ENCODE data around the gene CDH13.

CDH13 gene

GRCh38 chr16:82682767-82683166 is 56.0 kb downstream of the CDH13 start:
- TF ChIP-seq CTCF (IDR thresholded peaks at IDR 0.05): no peak
- H3K27ac ChIP-seq: no peak overlapping the region
- no peak for DNase-seq
- H3K9me3 ChIP-seq: no peaks in the 10 kb centered on the region
- no peaks in the 10 kb centered on the region for H3K36me3 ChIP-seq
- intact Hi-C loops (cut with DNase I; ENCODE audit: low total_unique reads): loop anchor here (5.0 kb wide), 1 partner anchor 145 kb away; no protein-coding TSS in a partner anchor
- H3K27me3 ChIP-seq: no peaks in the 10 kb centered on the region
- H3K4me3 ChIP-seq: no peak overlapping the region
- H3K4me1 ChIP-seq: no peaks in the 10 kb centered on the region

- intact Hi-C loops (cut with DNase I; ENCODE audit: low total_unique reads): loop anchor here (5.0 kb wide), 1 partner anchor 147 kb away; no protein-coding TSS in a partner anchor
Observed at GRCh38 chr16:82684256-82684655, 57.5 kb downstream of the CDH13 start.

GRCh38 chr16:82685526-82685925 is 58.8 kb downstream of the CDH13 start:
- H3K4me1 ChIP-seq: no peaks in the 10 kb centered on the region
- no peak for TF ChIP-seq CTCF (IDR thresholded peaks at IDR 0.05)
- H3K27me3 ChIP-seq: no peaks in the 10 kb centered on the region
- intact Hi-C loops (cut with DNase I; ENCODE audit: low total_unique reads): no loop called here
- H3K9me3 ChIP-seq: no peaks in the 10 kb centered on the region
- no peak overlapping the region for H3K4me3 ChIP-seq
- no peaks in the 10 kb centered on the region for H3K36me3 ChIP-seq
- DNase-seq: no peak
- no peak overlapping the region for H3K27ac ChIP-seq

More at GRCh38 chr16:82684256-82684655, 57.5 kb downstream of the CDH13 start:
- Histone ChIP-seq H3K9me3 (no peaks in the 10 kb centered on the region), H3K4me1 (no peaks in the 10 kb centered on the region), H3K27ac (no peak overlapping the region), H3K27me3 (no peaks in the 10 kb centered on the region), H3K4me3 (no peak overlapping the region), H3K36me3 (no peaks in the 10 kb centered on the region)
- no peak for TF ChIP-seq CTCF (IDR thresholded peaks at IDR 0.05)
- no peak for DNase-seq

- TF ChIP-seq CTCF (IDR thresholded peaks at IDR 0.05): no peak
- H3K4me1 ChIP-seq: peaks cover 0 to 30% (median 11%) of the 10 kb centered on the region in 4 donors
- no peaks in the 10 kb centered on the region for H3K9me3 ChIP-seq
- no peaks in the 10 kb centered on the region for H3K27me3 ChIP-seq
- H3K36me3 ChIP-seq: no peaks in the 10 kb centered on the region
- H3K4me3 ChIP-seq: no peak overlapping the region
- no peak overlapping the region for H3K27ac ChIP-seq
- intact Hi-C loops (cut with DNase I; ENCODE audit: low total_unique reads): no loop called here
- DNase-seq: no peak
Observed at GRCh38 chr16:82694239-82694874, 67.6 kb downstream of the CDH13 start.

GRCh38 chr16:82695806-82696205 is 69.0 kb downstream of the CDH13 start:
- no peaks in the 10 kb centered on the region for H3K36me3 ChIP-seq
- no peak overlapping the region for H3K27ac ChIP-seq
- H3K4me3 ChIP-seq: no peak overlapping the region
- intact Hi-C loops (cut with DNase I; ENCODE audit: low total_unique reads): no loop called here
- peaks cover 0 to 43% (median 22%) of the 10 kb centered on the region in 4 donors for H3K4me1 ChIP-seq
- DNase-seq: no peak
- TF ChIP-seq CTCF (IDR thresholded peaks at IDR 0.05): no peak
- no peaks in the 10 kb centered on the region for H3K27me3 ChIP-seq
- H3K9me3 ChIP-seq: no peaks in the 10 kb centered on the region

Data from tibial artery (tissue), 4 donors.